ENCODE data around the gene EPHB2.

The EPHB2 gene

DNA sequence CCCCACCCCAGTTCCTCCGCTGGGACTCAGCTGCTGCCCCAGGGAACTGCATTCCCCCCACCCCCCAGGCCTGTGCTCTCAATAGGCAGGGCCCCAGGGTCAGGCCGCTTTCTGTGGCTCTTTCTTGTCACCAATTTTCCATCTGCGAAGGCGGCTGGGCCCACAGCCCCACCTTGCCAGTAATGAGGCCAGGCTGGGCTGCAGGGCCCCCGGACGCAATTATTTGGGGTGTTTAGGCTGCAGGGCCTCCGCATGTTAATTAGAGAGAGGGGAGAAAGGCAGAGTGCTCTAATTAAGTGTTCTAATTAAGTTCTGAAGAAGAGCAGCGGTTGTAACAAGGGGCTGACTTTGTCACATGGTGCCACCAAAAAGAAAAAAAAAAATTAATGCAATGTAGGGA is 71.8 kb downstream of the EPHB2 start:
- no peak for DNase-seq

GRCh38 chr1:22784317-22784716 is 73.7 kb downstream of the EPHB2 start:
- DNase-seq: no peak

- DNase-seq: no peak
These were observed 74.1 kb downstream of the EPHB2 start for GRCh38 chr1:22784737-22785136.

DNA sequence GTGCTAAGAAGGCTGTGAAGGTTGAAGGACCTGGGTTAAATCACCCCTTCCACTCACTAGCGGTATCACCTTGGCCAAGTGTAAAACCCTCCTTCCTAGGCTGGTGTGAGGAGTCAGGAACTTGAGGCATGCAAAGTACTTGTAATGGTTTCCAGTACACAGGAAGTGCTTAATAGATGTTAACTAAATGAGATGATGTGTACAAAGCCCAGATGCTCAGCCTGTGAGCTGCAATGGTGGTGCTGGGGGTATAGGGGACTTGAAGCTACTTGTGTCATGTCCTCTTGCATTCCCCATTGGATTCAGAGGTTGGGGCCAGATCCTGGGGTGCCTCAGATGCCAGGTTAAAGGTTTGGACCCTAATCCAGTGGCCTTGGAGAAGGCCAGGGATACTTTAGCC is 75.5 kb downstream of the EPHB2 start:
- DNase-seq: no peak

GRCh38 chr1:22786719-22787489 is 76.3 kb downstream of the EPHB2 start:
- no peak for DNase-seq

- DNase-seq: no peak
These were observed 77.0 kb downstream of the EPHB2 start for GRCh38 chr1:22787636-22788035.

DNA sequence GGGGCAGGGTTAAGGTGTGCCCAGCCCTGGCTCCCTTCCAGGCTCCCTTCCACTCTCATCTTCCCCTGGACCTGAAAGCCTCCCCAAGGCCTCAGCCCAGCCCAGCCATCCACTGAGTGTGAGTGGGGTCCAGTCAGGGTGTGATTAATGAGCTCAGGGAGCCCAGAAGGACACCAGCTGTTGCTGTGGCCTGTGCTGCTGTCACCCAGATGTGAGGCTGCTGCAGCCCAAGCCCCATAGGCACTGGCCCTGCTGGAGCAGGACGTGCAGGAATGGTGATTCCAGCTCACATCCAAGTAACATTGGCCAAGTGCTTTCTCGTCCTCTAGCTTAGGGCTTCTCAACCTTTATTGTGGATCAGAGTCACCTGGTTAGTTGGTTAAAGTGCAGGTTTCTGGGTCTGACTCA is 77.6 kb downstream of the EPHB2 start:
- no peak for DNase-seq

DNA sequence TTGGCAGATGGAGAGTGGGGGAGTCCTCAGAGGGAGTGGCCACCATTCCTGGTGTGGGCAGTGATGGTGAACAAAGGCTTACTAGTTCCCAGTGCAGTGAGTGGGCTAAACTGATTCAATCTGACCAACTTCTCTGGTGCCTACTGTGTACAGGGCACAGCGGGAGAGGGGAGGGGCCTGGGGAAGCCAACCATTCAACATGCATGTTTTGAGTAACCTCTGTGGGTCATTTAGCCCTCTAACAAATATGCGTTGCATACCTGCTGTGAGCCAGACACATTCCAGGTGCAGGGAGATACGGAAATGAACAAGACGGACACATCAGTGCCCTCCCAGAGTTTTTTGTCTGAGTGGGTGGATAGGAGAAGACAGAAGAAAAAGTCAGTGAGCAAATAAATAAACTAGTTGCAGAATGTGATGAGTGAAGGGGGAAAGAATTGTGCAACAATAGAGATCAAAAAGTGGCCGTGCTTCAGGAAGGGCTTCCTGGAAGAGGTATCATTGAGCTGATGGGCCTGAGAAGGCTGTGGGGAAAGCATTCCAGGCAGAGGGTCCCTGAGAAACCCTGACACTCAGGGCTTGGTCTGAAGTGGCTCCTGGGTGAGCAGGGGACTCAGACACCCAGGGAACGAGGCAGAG is 78.8 kb downstream of the EPHB2 start:
- no peak for DNase-seq

DNA sequence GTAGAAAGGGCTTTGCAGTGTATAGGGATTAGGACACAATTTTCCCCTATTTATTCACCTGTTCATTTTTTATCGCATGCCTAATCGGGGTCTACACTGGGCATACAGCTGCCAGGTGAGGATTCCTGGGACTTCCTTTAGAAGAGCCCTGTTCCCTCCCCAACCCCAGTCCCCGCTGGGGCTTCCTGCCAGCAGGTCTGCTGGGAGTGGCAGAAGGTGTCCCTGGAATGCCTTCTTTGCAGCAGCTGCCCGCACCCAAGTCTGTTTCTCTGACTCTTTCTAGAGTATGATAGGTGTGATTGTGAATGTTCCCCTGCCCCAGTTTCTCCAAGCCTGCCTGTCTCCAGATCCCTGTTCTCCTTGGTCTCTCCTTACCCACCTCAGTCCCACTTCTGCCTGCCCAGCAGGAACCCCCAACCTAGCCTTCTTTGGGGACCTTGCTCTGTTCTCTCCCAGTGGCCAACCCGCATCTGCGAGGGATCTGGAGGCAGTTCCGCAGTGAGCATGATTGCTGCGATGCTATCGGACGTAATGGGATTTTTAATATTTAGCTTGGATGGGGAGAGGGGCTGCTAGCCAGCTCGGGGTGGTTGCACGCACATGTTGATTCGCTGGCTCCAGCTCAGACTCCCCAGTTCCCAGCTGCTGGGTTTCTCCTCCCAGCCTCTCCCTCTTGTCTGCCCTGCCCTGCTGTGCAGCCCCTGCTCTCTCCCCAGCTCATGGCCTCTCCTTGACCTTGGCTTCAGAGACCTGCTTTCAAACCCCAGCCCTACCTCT is 79.8 kb downstream of the EPHB2 start:
- DNase-seq: no peak

GRCh38 chr1:22791831-22792347 is 81.2 kb downstream of the EPHB2 start:
- DNase-seq: no peak

DNA sequence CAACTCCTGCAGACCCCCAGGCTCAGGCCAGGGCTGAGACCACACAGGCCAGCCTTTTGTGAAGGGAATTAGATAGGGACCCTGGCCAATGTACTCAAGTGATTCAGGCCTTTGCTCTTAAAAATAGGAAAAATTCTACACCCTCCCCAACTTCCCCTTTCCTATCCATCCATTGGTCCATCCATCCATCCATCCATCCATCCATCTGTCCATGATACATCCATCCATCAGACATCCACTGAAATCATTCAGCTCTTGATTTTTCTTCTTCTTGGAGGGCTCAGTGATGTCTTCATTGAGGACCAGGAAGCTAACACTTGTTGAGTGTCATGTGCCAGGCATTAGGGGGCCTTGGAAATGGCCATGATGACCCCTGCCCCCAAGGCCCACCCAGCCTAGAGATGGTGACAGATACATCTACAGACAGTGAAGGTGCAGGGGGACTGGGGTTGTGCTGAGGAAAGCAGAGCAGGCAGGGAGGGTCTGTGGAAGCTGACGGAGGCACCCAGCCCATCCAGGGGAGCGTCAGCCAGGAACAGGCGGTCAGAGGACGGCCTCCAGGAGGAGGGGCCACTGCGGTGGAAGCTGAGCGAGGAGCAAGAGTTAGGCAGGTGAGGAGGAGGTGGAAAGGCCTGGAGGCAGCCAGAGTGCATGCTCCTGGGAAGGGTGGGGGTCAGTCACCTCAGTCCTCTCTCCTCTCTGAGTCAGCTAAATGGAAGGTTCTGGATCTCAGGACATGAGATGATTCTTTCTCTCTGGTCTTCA is 81.9 kb downstream of the EPHB2 start:
- no peak for DNase-seq

- DNase-seq: no peak
These were observed 83.0 kb downstream of the EPHB2 start for GRCh38 chr1:22793647-22794046.

DNA sequence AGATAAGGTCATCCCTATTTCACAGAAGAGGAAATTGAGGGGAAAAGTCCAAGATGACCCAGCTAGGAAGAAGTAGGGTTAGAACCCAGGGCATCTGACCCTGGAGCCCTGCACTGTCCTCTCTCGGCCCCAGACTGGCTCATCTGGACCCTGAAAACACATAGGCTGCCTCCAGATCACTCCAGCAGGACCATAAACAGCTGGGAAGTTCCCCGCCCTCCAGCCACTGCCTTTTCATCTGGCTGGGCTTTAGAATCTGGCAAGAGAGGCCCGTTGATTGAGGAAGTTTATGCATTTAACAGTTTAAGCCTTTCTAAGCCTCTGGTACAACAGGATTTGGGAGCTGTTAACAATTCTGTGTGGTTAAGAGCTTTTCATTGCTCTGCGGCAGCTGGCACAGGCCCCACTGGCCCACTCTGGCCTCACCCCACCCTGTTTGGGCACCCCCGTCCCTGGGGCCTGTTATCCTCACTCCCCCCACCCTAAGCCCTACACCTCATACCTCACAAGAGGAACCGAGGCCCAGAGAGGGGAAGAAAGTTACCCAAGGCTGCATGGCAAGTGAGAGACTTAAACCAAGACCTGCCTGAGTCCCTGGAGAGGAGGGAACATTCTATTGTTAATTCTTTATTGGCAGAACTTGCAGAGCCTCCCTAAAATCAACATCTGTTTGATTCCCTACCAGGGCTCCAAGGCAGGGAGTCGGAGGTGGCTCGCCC is 84.2 kb downstream of the EPHB2 start:
- DNase-seq: no peak

- no peak for DNase-seq
These were observed 84.7 kb downstream of the EPHB2 start for GRCh38 chr1:22795366-22795714.

- DNase-seq: no peak
These were observed 86.0 kb downstream of the EPHB2 start for GRCh38 chr1:22796642-22797041.

GRCh38 chr1:22798083-22798482 is 87.4 kb downstream of the EPHB2 start:
- no peak for DNase-seq

GRCh38 chr1:22799971-22800370 is 89.3 kb downstream of the EPHB2 start:
- DNase-seq: no peak

GRCh38 chr1:22800629-22801028 is 90.0 kb downstream of the EPHB2 start:
- no peak for DNase-seq

DNA sequence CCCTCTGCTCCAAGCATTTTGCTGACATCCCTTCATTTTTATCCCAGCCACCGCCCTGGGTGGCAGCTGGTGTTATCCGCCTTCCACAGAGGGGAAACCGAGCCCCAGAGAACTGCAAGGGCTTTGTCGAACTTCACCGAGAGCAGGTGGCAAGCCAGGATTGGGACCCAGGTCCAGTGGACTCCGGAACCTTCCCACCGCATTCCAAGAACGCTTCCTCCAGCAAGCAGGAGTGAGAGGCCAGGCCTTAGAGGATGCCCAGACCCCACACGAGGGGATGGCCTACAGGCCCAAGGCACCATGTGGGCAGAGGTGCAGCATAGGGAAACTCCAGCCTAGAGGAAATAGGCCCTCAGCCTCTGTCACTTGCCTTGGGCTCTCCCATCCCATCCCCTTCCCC is 90.7 kb downstream of the EPHB2 start:
- DNase-seq: no peak

GRCh38 chr1:22801761-22802160 is 91.1 kb downstream of the EPHB2 start:
- no peak for DNase-seq

- no peak for DNase-seq
These were observed 93.2 kb downstream of the EPHB2 start for GRCh38 chr1:22803833-22804232.

GRCh38 chr1:22804406-22804805 is 93.8 kb downstream of the EPHB2 start:
- DNase-seq: no peak

All from NCI-H526 treated with DMSO at 0.1 percent for 48 hours (cell line).